Stimulated activated naive CD8-positive, alpha-beta T cell treated with anti-CD3 and anti-CD28 coated beads, Interleukin-15, amount 100 ng/mL, for 72 hours (primary cell): Measurements from ENCODE around the gene DCDC2B.

ENCODE experiments used
- ATAC-seq: fragments of 150-1000 bp; cut with Tn5 transposase; 2 replicates; pipeline ENCODE4 v1.10.0; 2021; ENCODE audit warnings: mild to moderate bottlenecking, moderate library complexity
- DNase-seq, 2 donors: peaks; one replicate each; pipeline ENCODE4 v3.0.0; 2021 to 2022
- H3K27ac Mint-ChIP-seq, 2 donors: one replicate each; pipeline ENCODE4 v1.8.0; 2022; ENCODE audit warnings: mild to moderate bottlenecking in 2 of 2, mixed read lengths in 2 of 2, moderate library complexity in 2 of 2
- H3K27me3 Mint-ChIP-seq: one replicate; pipeline ENCODE4 v1.8.0; 2022; ENCODE audit warnings: mixed read lengths
- H3K4me1 Mint-ChIP-seq: one replicate; pipeline ENCODE4 v1.8.0; 2022; ENCODE audit warnings: mild to moderate bottlenecking, mixed read lengths
- H3K4me3 Mint-ChIP-seq, 2 donors: one replicate each; pipeline ENCODE4 v1.8.0; 2022; ENCODE audit warnings: mild to moderate bottlenecking in 2 of 2, mixed read lengths in 2 of 2, moderate library complexity in 1 of 2
- H3K9me3 Mint-ChIP-seq, 2 donors: one replicate each; pipeline ENCODE4 v1.8.0; 2022; ENCODE audit warnings: mixed read lengths in 2 of 2

The DCDC2B gene

GRCh38 chr1:32205401-32206370, 3.2 kb upstream of the DCDC2B start, which contains the start of gene IQCC:
Gene IQCC (plus strand): TSS chr1:32205671. CDS start chr1:32205682, 11 bp downstream.
- Mint-ChIP-seq H3K27ac (peak within 1 kb of the TSS; percentile 91 to 95), H3K4me3 (peak within 1 kb of the TSS; percentile 95 to 98), H3K9me3 (no peaks in the 10 kb centered on the region), H3K4me1 (peaks cover 77% of the 10 kb centered on the region), H3K27me3 (no peaks in the 10 kb centered on the region)
- DNase-seq (peak; percentile 80 to 85), ATAC-seq (peak; percentile 76)

- no peaks in the 10 kb centered on the region for H3K27me3 Mint-ChIP-seq
- H3K27ac Mint-ChIP-seq: no peak overlapping the region
- peaks cover 69% of the 10 kb centered on the region for H3K4me1 Mint-ChIP-seq
- ATAC-seq (no peak), DNase-seq (no peak)
- no peaks in the 10 kb centered on the region for H3K9me3 Mint-ChIP-seq
- H3K4me3 Mint-ChIP-seq: no peak overlapping the region
These were observed 420 bp upstream of the DCDC2B start for GRCh38 chr1:32208469-32208868.

DNA sequence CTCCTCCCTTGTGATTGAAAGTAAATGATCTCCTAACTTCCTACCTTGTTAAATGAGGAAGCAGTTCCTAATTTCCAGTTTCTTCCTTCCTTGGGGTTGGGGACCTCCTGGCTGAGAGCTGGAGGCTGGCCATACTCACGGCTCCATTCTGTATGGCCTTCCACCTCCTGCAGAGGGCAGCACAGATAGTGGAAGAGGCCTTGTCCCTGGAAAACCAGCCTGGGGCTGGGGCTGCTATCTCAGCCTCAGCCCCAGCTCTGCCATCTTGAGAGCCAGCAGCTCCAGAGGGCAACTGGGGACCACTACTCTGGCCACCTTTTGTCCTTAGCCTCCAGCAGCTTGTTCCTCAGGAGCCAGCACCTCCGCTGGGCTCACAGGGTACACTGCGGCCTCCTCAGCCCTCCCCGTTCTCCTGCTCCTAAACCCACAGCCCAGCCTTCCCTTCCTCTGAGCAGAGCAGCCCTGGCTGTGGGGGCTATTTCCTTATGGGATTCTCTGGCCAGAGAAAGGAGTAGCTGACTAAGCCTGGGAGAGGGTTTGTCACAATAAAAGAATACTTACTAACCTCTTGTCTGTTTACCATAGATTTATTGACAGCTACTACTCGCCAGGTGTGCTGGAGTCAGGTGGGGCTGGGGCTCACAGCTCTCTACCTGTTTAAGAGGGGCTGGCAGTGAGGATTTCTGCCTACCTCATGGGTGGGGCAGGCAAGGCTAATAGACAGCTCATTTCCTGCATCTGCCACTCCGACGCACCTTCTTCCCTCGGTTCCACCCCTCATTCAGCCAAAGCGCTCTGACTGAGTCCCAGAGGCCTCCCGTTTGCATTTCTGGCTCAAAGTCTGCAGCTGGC, 7.0 kb downstream of the DCDC2B start:
- Mint-ChIP-seq H3K4me1 (peaks cover 41% of the 10 kb centered on the region), H3K4me3 (no peak overlapping the region), H3K9me3 (no peaks in the 10 kb centered on the region), H3K27me3 (no peaks in the 10 kb centered on the region), H3K27ac (peak overlapping the region in 1 of 2 donors; percentile 21)
- peak in 1 of 2 donors; percentile 55 for DNase-seq
- ATAC-seq: peak; percentile 87

DNA sequence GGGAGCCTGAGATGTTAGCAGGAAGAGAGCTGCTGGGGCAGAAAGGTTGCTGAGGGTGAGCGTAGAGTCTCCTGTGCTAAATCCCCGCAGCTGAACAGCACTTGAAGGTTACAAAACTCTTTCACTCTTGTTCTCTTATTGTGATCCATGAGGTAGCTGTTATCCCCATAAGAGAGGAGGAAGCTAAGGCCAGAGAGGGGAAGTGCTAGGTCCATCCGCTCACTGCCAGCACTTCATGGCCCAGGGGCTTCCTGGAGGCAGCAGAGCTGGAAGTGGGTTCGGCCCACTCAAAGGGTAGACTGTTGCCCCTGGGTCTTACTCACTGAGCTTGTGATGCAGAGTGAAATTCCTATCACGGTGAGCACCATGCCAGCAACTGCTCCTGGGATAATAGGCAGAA, 7.7 kb downstream of the DCDC2B start:
- H3K27ac Mint-ChIP-seq: no peak overlapping the region
- peaks cover 42% of the 10 kb centered on the region for H3K4me1 Mint-ChIP-seq
- ATAC-seq: no peak

GRCh38 chr1:32219022-32219421, 10.1 kb downstream of the DCDC2B start:
- Mint-ChIP-seq H3K9me3 (no peaks in the 10 kb centered on the region), H3K4me1 (peaks cover 49% of the 10 kb centered on the region), H3K4me3 (no peak overlapping the region), H3K27me3 (no peaks in the 10 kb centered on the region), H3K27ac (no peak overlapping the region)
- no peak for ATAC-seq
- DNase-seq: no peak

More for the DNA sequence above, 7.7 kb downstream of the DCDC2B start:
- H3K4me3 Mint-ChIP-seq: no peak overlapping the region
- no peaks in the 10 kb centered on the region for H3K27me3 Mint-ChIP-seq
- no peaks in the 10 kb centered on the region for H3K9me3 Mint-ChIP-seq
- no peak for DNase-seq

- no peak for DNase-seq
- H3K4me1 Mint-ChIP-seq: peaks cover 48% of the 10 kb centered on the region
- no peaks in the 10 kb centered on the region for H3K27me3 Mint-ChIP-seq
- peak overlapping the region; percentile 74 to 96 for H3K27ac Mint-ChIP-seq
- H3K9me3 Mint-ChIP-seq: no peaks in the 10 kb centered on the region
- peak overlapping the region; percentile 91 to 96 for H3K4me3 Mint-ChIP-seq
- ATAC-seq: no peak
These were observed 12.1 kb downstream of the DCDC2B start for GRCh38 chr1:32220746-32221580.

- Mint-ChIP-seq H3K9me3 (no peaks in the 10 kb centered on the region), H3K27me3 (no peaks in the 10 kb centered on the region), H3K4me1 (peaks cover 42% of the 10 kb centered on the region), H3K4me3 (peak overlapping the region; percentile 91 to 96), H3K27ac (peak overlapping the region; percentile 74 to 96)
- ATAC-seq: no peak
- DNase-seq: no peak
These were observed 12.7 kb downstream of the DCDC2B start for GRCh38 chr1:32221581-32221979.

GRCh38 chr1:32221980-32222755, 13.3 kb downstream of the DCDC2B start, which contains the start of the genes EIF3I and TMEM234:
Gene EIF3I (plus strand): TSS chr1:32222407. CDS start chr1:32222442, 35 bp downstream.
Gene TMEM234 (minus strand): TSS chr1:32222353. CDS start chr1:32222322, 31 bp downstream.
- no peaks in the 10 kb centered on the region for H3K9me3 Mint-ChIP-seq
- H3K4me1 Mint-ChIP-seq: peaks cover 41% of the 10 kb centered on the region
- peak within 1 kb of the TSS; percentile 91 to 96 for H3K4me3 Mint-ChIP-seq
- H3K27me3 Mint-ChIP-seq: no peaks in the 10 kb centered on the region
- H3K27ac Mint-ChIP-seq: peak within 1 kb of the TSS; percentile 96 to 97
- peak; percentile 98 for ATAC-seq
- DNase-seq: peak; percentile 80 to 90

DNA sequence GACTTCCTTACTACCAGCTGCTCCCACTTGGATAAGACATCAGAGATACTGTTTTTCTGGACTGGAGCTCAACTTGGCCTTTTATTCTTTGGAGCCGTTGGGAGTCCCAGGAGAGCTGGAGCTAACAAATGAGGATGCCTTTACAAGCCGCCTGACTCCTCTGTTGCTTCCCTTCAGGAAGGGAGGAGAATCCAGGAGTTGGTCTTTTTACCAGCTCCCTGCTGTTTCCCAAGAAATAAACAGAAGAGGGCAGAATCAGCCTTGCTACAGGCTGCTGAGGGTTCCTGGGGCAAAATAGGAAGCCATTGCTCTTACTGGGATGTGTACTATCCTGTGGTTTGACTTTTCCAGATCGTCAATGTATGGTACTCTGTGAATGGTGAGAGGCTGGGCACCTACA, 14.8 kb downstream of the DCDC2B start:
- DNase-seq (no peak), ATAC-seq (no peak)
- no peaks in the 10 kb centered on the region for H3K27me3 Mint-ChIP-seq
- peak overlapping the region; percentile 49 to 89 for H3K27ac Mint-ChIP-seq
- H3K4me3 Mint-ChIP-seq: peak overlapping the region; percentile 91 to 96
- no peaks in the 10 kb centered on the region for H3K9me3 Mint-ChIP-seq
- H3K4me1 Mint-ChIP-seq: peaks cover 41% of the 10 kb centered on the region

- no peaks in the 10 kb centered on the region for H3K9me3 Mint-ChIP-seq
These were observed 15.4 kb downstream of the DCDC2B start for GRCh38 chr1:32224285-32224684.

GRCh38 chr1:32228771-32229170, 19.9 kb downstream of the DCDC2B start:
- no peaks in the 10 kb centered on the region for H3K27me3 Mint-ChIP-seq
- peaks cover 12% of the 10 kb centered on the region for H3K4me1 Mint-ChIP-seq
- no peak overlapping the region for H3K27ac Mint-ChIP-seq
- no peak overlapping the region for H3K4me3 Mint-ChIP-seq
- no peak for DNase-seq
- no peaks in the 10 kb centered on the region for H3K9me3 Mint-ChIP-seq
- ATAC-seq: no peak

More at GRCh38 chr1:32224285-32224684, 15.4 kb downstream of the DCDC2B start:
- Mint-ChIP-seq H3K27ac (peak overlapping the region; percentile 49 to 89), H3K4me3 (peak overlapping the region; percentile 91 to 96), H3K27me3 (no peaks in the 10 kb centered on the region), H3K4me1 (peaks cover 41% of the 10 kb centered on the region)
- ATAC-seq (no peak), DNase-seq (no peak)

GRCh38 chr1:32231843-32232432, 23.0 kb downstream of the DCDC2B start:
- DNase-seq (no peak), ATAC-seq (no peak)
- Mint-ChIP-seq H3K27ac (peak overlapping the region in 1 of 2 donors; percentile 69), H3K27me3 (no peaks in the 10 kb centered on the region), H3K4me3 (no peak overlapping the region), H3K9me3 (no peaks in the 10 kb centered on the region), H3K4me1 (no peaks in the 10 kb centered on the region)

DNA sequence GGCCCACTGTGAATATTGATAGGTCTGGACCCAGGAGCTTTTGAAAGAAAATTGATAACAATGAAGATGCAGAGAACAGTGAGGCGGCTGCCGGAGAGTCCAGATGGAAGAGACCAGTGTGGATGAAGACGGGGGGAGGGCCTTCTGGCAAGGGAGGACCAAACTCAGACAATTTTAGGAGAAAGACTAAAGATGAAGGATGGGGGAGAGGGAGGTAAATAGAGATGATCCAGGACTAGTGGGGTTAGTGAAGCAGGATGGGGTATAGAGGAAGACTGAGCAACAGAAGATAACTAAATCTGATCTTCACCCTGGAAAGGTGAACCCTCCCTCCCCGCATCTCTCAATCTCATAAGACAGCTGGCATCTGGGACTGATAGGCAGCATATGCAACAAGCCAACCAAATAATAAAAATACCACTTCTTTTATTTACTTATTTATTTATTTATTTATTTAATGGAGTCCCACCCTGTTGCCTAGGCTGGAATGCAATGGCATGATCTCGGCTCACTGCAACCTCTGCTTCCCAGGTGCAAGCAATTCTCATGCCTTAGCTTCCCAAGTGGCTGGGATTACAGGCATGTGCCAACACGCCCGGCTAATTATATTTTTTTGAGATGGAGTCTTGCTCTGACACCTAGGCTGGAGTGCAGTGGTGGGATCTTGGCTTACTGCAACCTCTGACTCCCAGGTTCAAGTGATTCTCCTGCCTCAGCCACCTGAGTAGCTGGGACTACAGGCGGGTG, 23.8 kb downstream of the DCDC2B start:
- Mint-ChIP-seq H3K9me3 (no peaks in the 10 kb centered on the region), H3K4me1 (no peaks in the 10 kb centered on the region), H3K27me3 (no peaks in the 10 kb centered on the region), H3K27ac (peak overlapping the region; percentile 36 to 63), H3K4me3 (no peak overlapping the region)
- DNase-seq (no peak), ATAC-seq (no peak)
